ENCODE results near the gene ZNF35. TPM values are rescaled to one million over a fixed set of nuclear protein-coding genes. Genes with fewer than 3 reads are reported as not detected.

The ZNF35 gene
- total RNA-seq, 2 experiments from 2014 or later, result 5.4 to 5.8 TPM

GRCh38 chr3:44628716-44629115 is 19.8 kb upstream of the ZNF35 start:
- DNase-seq (no peak), ATAC-seq (no peak)
- POLR2A ChIA-PET, result no interaction called here
- H3K4me3 Mint-ChIP-seq, result no peak overlapping the region
- no peaks in the 10 kb centered on the region for H3K27me3 Mint-ChIP-seq
- no peak overlapping the region for H3K27ac Mint-ChIP-seq
- TF ChIP-seq CTCF (IDR thresholded peaks at IDR 0.05), result no peak
- intact Hi-C loops (cut with micrococcal nuclease), result no loop called here
- peaks cover 38% of the 10 kb centered on the region for H3K36me3 Mint-ChIP-seq (ENCODE audit: low read depth)
- H3K4me1 Mint-ChIP-seq (ENCODE audit: low read depth), result peaks cover 24% of the 10 kb centered on the region
- H3K9me3 Mint-ChIP-seq, result no peaks in the 10 kb centered on the region
- CTCF ChIA-PET, result interaction anchor here (1.4 kb wide), 1 partner anchor 95 kb away, joined by 3 read pairs; no protein-coding TSS in a partner anchor

- H3K27me3 Mint-ChIP-seq, result no peaks in the 10 kb centered on the region
- CTCF ChIA-PET, result no interaction called here
Measured at GRCh38 chr3:44632193-44632592, 16.3 kb upstream of the ZNF35 start.

GRCh38 chr3:44642337-44642736 is 6.2 kb upstream of the ZNF35 start:
- CTCF ChIA-PET, result no interaction called here
- Mint-ChIP-seq H3K9me3 (peaks cover 66% of the 10 kb centered on the region), H3K4me3 (no peak overlapping the region), H3K27me3 (no peaks in the 10 kb centered on the region), H3K4me1 (ENCODE audit: low read depth) (no peaks in the 10 kb centered on the region), H3K36me3 (ENCODE audit: low read depth) (peaks cover 80% of the 10 kb centered on the region), H3K27ac (no peak overlapping the region)
- TF ChIP-seq CTCF (IDR thresholded peaks at IDR 0.05), result no peak
- ATAC-seq (no peak), DNase-seq (no peak)
- POLR2A ChIA-PET, result interaction anchor here (1.5 kb wide), 1 partner anchor 10 kb away, joined by 3 read pairs; no protein-coding TSS in a partner anchor
- intact Hi-C loops (cut with micrococcal nuclease), result no loop called here

More at GRCh38 chr3:44632193-44632592, 16.3 kb upstream of the ZNF35 start:
- H3K4me1 Mint-ChIP-seq (ENCODE audit: low read depth), result peaks cover 9% of the 10 kb centered on the region
- no peak for DNase-seq
- POLR2A ChIA-PET, result no interaction called here
- peaks cover 9% of the 10 kb centered on the region for H3K9me3 Mint-ChIP-seq
- intact Hi-C loops (cut with micrococcal nuclease), result no loop called here
- H3K27ac Mint-ChIP-seq, result no peak overlapping the region
- ATAC-seq, result no peak
- no peak overlapping the region for H3K4me3 Mint-ChIP-seq
- no peak for TF ChIP-seq CTCF (IDR thresholded peaks at IDR 0.05)
- H3K36me3 Mint-ChIP-seq (ENCODE audit: low read depth), result peaks cover 67% of the 10 kb centered on the region

GRCh38 chr3:44643024-44643423 is 5.5 kb upstream of the ZNF35 start:
- DNase-seq (no peak), ATAC-seq (no peak)
- ChIA-PET CTCF (no interaction called here), POLR2A (interaction anchor here (1.5 kb wide), 1 partner anchor 10 kb away, joined by 3 read pairs; no protein-coding TSS in a partner anchor)
- no peak for TF ChIP-seq CTCF (IDR thresholded peaks at IDR 0.05)
- Mint-ChIP-seq H3K27ac (no peak overlapping the region), H3K36me3 (ENCODE audit: low read depth) (peaks cover 73% of the 10 kb centered on the region), H3K27me3 (no peaks in the 10 kb centered on the region), H3K4me1 (ENCODE audit: low read depth) (peaks cover 6% of the 10 kb centered on the region), H3K9me3 (peaks cover 64% of the 10 kb centered on the region), H3K4me3 (no peak overlapping the region)
- intact Hi-C loops (cut with micrococcal nuclease), result no loop called here

- CTCF ChIA-PET, result no interaction called here
- Mint-ChIP-seq H3K4me3 (peak overlapping the region; percentile 82), H3K27me3 (no peaks in the 10 kb centered on the region), H3K9me3 (peaks cover 36% of the 10 kb centered on the region), H3K4me1 (ENCODE audit: low read depth) (peaks cover 9% of the 10 kb centered on the region), H3K27ac (peak overlapping the region; percentile 65), H3K36me3 (ENCODE audit: low read depth) (peaks cover 47% of the 10 kb centered on the region)
- no peak for ATAC-seq
- no peak for TF ChIP-seq CTCF (IDR thresholded peaks at IDR 0.05)
- POLR2A ChIA-PET, result interaction anchor here (0.6 kb wide), 1 partner anchor 51 kb away, joined by 3 read pairs; no protein-coding TSS in a partner anchor
- no peak for DNase-seq
- intact Hi-C loops (cut with micrococcal nuclease), result no loop called here
Measured at GRCh38 chr3:44647771-44648170, 761 bp upstream of the ZNF35 start.
